SH-SY5Y (cell line): ENCODE results near the gene SLC38A3.

ENCODE experiments used
- GATA2 ChIP-seq: IDR thresholded peaks from 2 replicates; pipeline ENCODE4 v1.6.1; 2011; ENCODE audit warnings: mild to moderate bottlenecking, low read depth, low read length
- GATA3 ChIP-seq: IDR thresholded peaks from 2 replicates; pipeline ENCODE4 v1.6.1; 2011; ENCODE audit warnings: low read depth, mild to moderate bottlenecking, low read length, moderate library complexity

- TF ChIP-seq GATA3, result no peak
- no peak for TF ChIP-seq GATA2
These were observed 10.8 kb upstream of the SLC38A3 start for GRCh38 chr3:50194128-50194902.
